Myocyte (in vitro differentiated cells): ENCODE results near the gene PTPRN2. TPM values are rescaled to one million over a fixed set of nuclear protein-coding genes. Genes with fewer than 3 reads are reported as not detected.

Source experiments
- DNase-seq: peaks from one replicate; pipeline ENCODE4 v3.0.0-alpha.2; 2012; ENCODE audit warnings: low read depth
- total RNA-seq: library from RNA; depleted of rRNA; stranded (reverse); fragments of >200 nt; gene quantifications from 2 replicates; pipeline ENCODE4 v1.2.3, GENCODE V29; 2014

The PTPRN2 gene
- total RNA-seq, 1 donor from 2014 or later = 0.24 TPM

- DNase-seq = no peak
These were observed 574.4 kb downstream of the PTPRN2 start for GRCh38 chr7:158013085-158013668.

GRCh38 chr7:158011941-158012340, 575.7 kb downstream of the PTPRN2 start:
- no peak for DNase-seq

GRCh38 chr7:158010961-158011693, 576.5 kb downstream of the PTPRN2 start:
- no peak for DNase-seq

GRCh38 chr7:158009886-158010285, 577.7 kb downstream of the PTPRN2 start:
- no peak for DNase-seq

GRCh38 chr7:158008267-158008666, 579.4 kb downstream of the PTPRN2 start:
- DNase-seq = no peak

GRCh38 chr7:158007697-158008257, 579.8 kb downstream of the PTPRN2 start:
- DNase-seq = no peak

- no peak for DNase-seq
These were observed 580.6 kb downstream of the PTPRN2 start for GRCh38 chr7:158006841-158007696.

- DNase-seq = no peak
These were observed 582.1 kb downstream of the PTPRN2 start for GRCh38 chr7:158005531-158005930.

GRCh38 chr7:158004123-158004490, 583.5 kb downstream of the PTPRN2 start:
- no peak for DNase-seq

GRCh38 chr7:158003441-158004122, 584.0 kb downstream of the PTPRN2 start:
- DNase-seq = no peak

GRCh38 chr7:158002486-158003080, 585.0 kb downstream of the PTPRN2 start:
- no peak for DNase-seq

- no peak for DNase-seq
These were observed 585.9 kb downstream of the PTPRN2 start for GRCh38 chr7:158001621-158002320.

- no peak for DNase-seq
These were observed 586.6 kb downstream of the PTPRN2 start for GRCh38 chr7:158001003-158001402.

GRCh38 chr7:158000160-158000559, 587.5 kb downstream of the PTPRN2 start:
- DNase-seq = no peak

- DNase-seq = no peak
These were observed 588.6 kb downstream of the PTPRN2 start for GRCh38 chr7:157998884-157999552.

GRCh38 chr7:157997471-157997870, 590.2 kb downstream of the PTPRN2 start:
- DNase-seq = no peak

GRCh38 chr7:157997080-157997440, 590.6 kb downstream of the PTPRN2 start:
- no peak for DNase-seq

GRCh38 chr7:157996359-157997079, 591.1 kb downstream of the PTPRN2 start:
- no peak for DNase-seq

GRCh38 chr7:157995815-157996214, 591.8 kb downstream of the PTPRN2 start:
- no peak for DNase-seq
